ENCODE measurements around the gene NCSTN.

Gene NCSTN

GRCh38 chr1:160353223-160353622 is 10.0 kb downstream of the NCSTN start:
- no peak overlapping the region for H4K8ac ChIP-seq (ENCODE audit: low read depth, low read length)
- H3K4me3 ChIP-seq (ENCODE audit: low read depth, low read length) = no peak overlapping the region
- no peaks in the 10 kb centered on the region for H3K27me3 ChIP-seq (ENCODE audit: insufficient read depth, low read length)
- no peak overlapping the region for H2BK5ac ChIP-seq (ENCODE audit: low read depth, low read length, poor library complexity)
- no peak overlapping the region for H2AK5ac ChIP-seq (ENCODE audit: low read length)
- no peak for DNase-seq
- H3K79me1 ChIP-seq (ENCODE audit: low read length) = no peaks in the 10 kb centered on the region
- no peak overlapping the region for H2BK120ac ChIP-seq (ENCODE audit: insufficient read depth, low read length, poor library complexity)
- H3K79me2 ChIP-seq (ENCODE audit: control insufficient read depth, insufficient read depth, low read length, poor library complexity) = no peaks in the 10 kb centered on the region
- no peak overlapping the region for H3K9ac ChIP-seq (ENCODE audit: low read length)
- no CpG with 5 or more reads among the region's 2 CpGs for WGBS (ENCODE audit: extremely low coverage, insufficient coverage, insufficient read length)
- no peak overlapping the region for H3K14ac ChIP-seq (ENCODE audit: low read length)
- H4K12ac ChIP-seq (ENCODE audit: low read depth, low read length) = no peak overlapping the region
- no peaks in the 10 kb centered on the region for H3K4me1 ChIP-seq (ENCODE audit: control insufficient read depth in 1 of 2, insufficient read depth in 2 of 2, low read length in 2 of 2)
- no peaks in the 10 kb centered on the region for H3K9me3 ChIP-seq (ENCODE audit: insufficient read depth, low read depth, low read length)
- no peak overlapping the region for H3K4me2 ChIP-seq (ENCODE audit: low read length)
- H2AFZ ChIP-seq (ENCODE audit: insufficient read depth, low read length, poor library complexity) = no peak overlapping the region
- no peak overlapping the region for H3K18ac ChIP-seq (ENCODE audit: low read length)
- peaks cover 56 to 85% of the 10 kb centered on the region in 2 experiments for H3K36me3 ChIP-seq (ENCODE audit: control insufficient read depth in 1 of 2, insufficient read depth in 2 of 2, low read length in 2 of 2)
- no peak overlapping the region for H3K4ac ChIP-seq (ENCODE audit: low read depth, low read length)
- no peak overlapping the region for H3K27ac ChIP-seq (ENCODE audit: low read depth, low read length)
- H2BK12ac ChIP-seq (ENCODE audit: low read length) = no peak overlapping the region
- no peak overlapping the region for H3K23ac ChIP-seq (ENCODE audit: low read length)
- no peak overlapping the region for H4K91ac ChIP-seq (ENCODE audit: low read depth, low read length)

- no peak overlapping the region for H3K4me2 ChIP-seq (ENCODE audit: low read length)
- no peak overlapping the region for H4K8ac ChIP-seq (ENCODE audit: low read depth, low read length)
- no peak overlapping the region for H2AFZ ChIP-seq (ENCODE audit: insufficient read depth, low read length, poor library complexity)
- no peak overlapping the region for H4K91ac ChIP-seq (ENCODE audit: low read depth, low read length)
- H3K9me3 ChIP-seq (ENCODE audit: insufficient read depth, low read depth, low read length) = no peaks in the 10 kb centered on the region
- no peaks in the 10 kb centered on the region for H3K4me1 ChIP-seq (ENCODE audit: control insufficient read depth in 1 of 2, insufficient read depth in 2 of 2, low read length in 2 of 2)
- no peaks in the 10 kb centered on the region for H3K27me3 ChIP-seq (ENCODE audit: insufficient read depth, low read length)
- no peak overlapping the region for H3K4me3 ChIP-seq (ENCODE audit: low read depth, low read length)
- H3K36me3 ChIP-seq (ENCODE audit: control insufficient read depth in 1 of 2, insufficient read depth in 2 of 2, low read length in 2 of 2) = peaks cover 60 to 84% of the 10 kb centered on the region in 2 experiments
- H3K79me1 ChIP-seq (ENCODE audit: low read length) = no peaks in the 10 kb centered on the region
- no peak overlapping the region for H3K27ac ChIP-seq (ENCODE audit: low read depth, low read length)
- peak in 1 of 2 donors; percentile 45 for DNase-seq
- H3K18ac ChIP-seq (ENCODE audit: low read length) = no peak overlapping the region
- no peaks in the 10 kb centered on the region for H3K79me2 ChIP-seq (ENCODE audit: control insufficient read depth, insufficient read depth, low read length, poor library complexity)
- H3K14ac ChIP-seq (ENCODE audit: low read length) = no peak overlapping the region
- no peak overlapping the region for H2BK120ac ChIP-seq (ENCODE audit: insufficient read depth, low read length, poor library complexity)
- no peak overlapping the region for H3K9ac ChIP-seq (ENCODE audit: low read length)
- no peak overlapping the region for H2BK12ac ChIP-seq (ENCODE audit: low read length)
- no peak overlapping the region for H3K4ac ChIP-seq (ENCODE audit: low read depth, low read length)
- WGBS (ENCODE audit: extremely low coverage, insufficient coverage, insufficient read length) = no CpG with 5 or more reads among the region's 5 CpGs
- H3K23ac ChIP-seq (ENCODE audit: low read length) = no peak overlapping the region
- no peak overlapping the region for H4K12ac ChIP-seq (ENCODE audit: low read depth, low read length)
- no peak overlapping the region for H2BK5ac ChIP-seq (ENCODE audit: low read depth, low read length, poor library complexity)
- H2AK5ac ChIP-seq (ENCODE audit: low read length) = no peak overlapping the region
These were observed 11.3 kb downstream of the NCSTN start for GRCh38 chr1:160354388-160354985.

- H3K79me1 ChIP-seq (ENCODE audit: low read length) = no peaks in the 10 kb centered on the region
- H3K4me3 ChIP-seq (ENCODE audit: low read depth, low read length) = no peak overlapping the region
- H4K12ac ChIP-seq (ENCODE audit: low read depth, low read length) = no peak overlapping the region
- H3K27ac ChIP-seq (ENCODE audit: low read depth, low read length) = no peak overlapping the region
- H2BK5ac ChIP-seq (ENCODE audit: low read depth, low read length, poor library complexity) = no peak overlapping the region
- no peaks in the 10 kb centered on the region for H3K27me3 ChIP-seq (ENCODE audit: insufficient read depth, low read length)
- H2AK5ac ChIP-seq (ENCODE audit: low read length) = no peak overlapping the region
- H3K9me3 ChIP-seq (ENCODE audit: insufficient read depth, low read depth, low read length) = no peaks in the 10 kb centered on the region
- no peak overlapping the region for H4K91ac ChIP-seq (ENCODE audit: low read depth, low read length)
- no peak overlapping the region for H4K8ac ChIP-seq (ENCODE audit: low read depth, low read length)
- H2BK120ac ChIP-seq (ENCODE audit: insufficient read depth, low read length, poor library complexity) = no peak overlapping the region
- no peak overlapping the region for H3K4me2 ChIP-seq (ENCODE audit: low read length)
- no peak overlapping the region for H3K18ac ChIP-seq (ENCODE audit: low read length)
- DNase-seq = peak; percentile 40 to 46
- H3K23ac ChIP-seq (ENCODE audit: low read length) = no peak overlapping the region
- WGBS (ENCODE audit: extremely low coverage, insufficient coverage, insufficient read length) = no CpG with 5 or more reads among the region's 7 CpGs
- H3K14ac ChIP-seq (ENCODE audit: low read length) = no peak overlapping the region
- no peak overlapping the region for H3K9ac ChIP-seq (ENCODE audit: low read length)
- peaks cover 49 to 71% of the 10 kb centered on the region in 2 experiments for H3K36me3 ChIP-seq (ENCODE audit: control insufficient read depth in 1 of 2, insufficient read depth in 2 of 2, low read length in 2 of 2)
- no peak overlapping the region for H3K4ac ChIP-seq (ENCODE audit: low read depth, low read length)
- no peak overlapping the region for H2AFZ ChIP-seq (ENCODE audit: insufficient read depth, low read length, poor library complexity)
- H2BK12ac ChIP-seq (ENCODE audit: low read length) = no peak overlapping the region
- peaks cover 5 to 7% of the 10 kb centered on the region in 2 experiments for H3K4me1 ChIP-seq (ENCODE audit: control insufficient read depth in 1 of 2, insufficient read depth in 2 of 2, low read length in 2 of 2)
- no peaks in the 10 kb centered on the region for H3K79me2 ChIP-seq (ENCODE audit: control insufficient read depth, insufficient read depth, low read length, poor library complexity)
These were observed 14.3 kb downstream of the NCSTN start for GRCh38 chr1:160357286-160358002.

GRCh38 chr1:160358073-160358472 is 14.9 kb downstream of the NCSTN start:
- H3K27ac ChIP-seq (ENCODE audit: low read depth, low read length) = no peak overlapping the region
- H3K23ac ChIP-seq (ENCODE audit: low read length) = no peak overlapping the region
- H3K4ac ChIP-seq (ENCODE audit: low read depth, low read length) = no peak overlapping the region
- no peak overlapping the region for H4K12ac ChIP-seq (ENCODE audit: low read depth, low read length)
- no peak overlapping the region for H2BK12ac ChIP-seq (ENCODE audit: low read length)
- no peak overlapping the region for H3K18ac ChIP-seq (ENCODE audit: low read length)
- H3K79me1 ChIP-seq (ENCODE audit: low read length) = no peaks in the 10 kb centered on the region
- no peak overlapping the region for H2AK5ac ChIP-seq (ENCODE audit: low read length)
- H3K4me3 ChIP-seq (ENCODE audit: low read depth, low read length) = no peak overlapping the region
- H3K27me3 ChIP-seq (ENCODE audit: insufficient read depth, low read length) = no peaks in the 10 kb centered on the region
- H3K79me2 ChIP-seq (ENCODE audit: control insufficient read depth, insufficient read depth, low read length, poor library complexity) = no peaks in the 10 kb centered on the region
- no peak for DNase-seq
- no peak overlapping the region for H4K8ac ChIP-seq (ENCODE audit: low read depth, low read length)
- H3K9ac ChIP-seq (ENCODE audit: low read length) = no peak overlapping the region
- peaks cover 43 to 65% of the 10 kb centered on the region in 2 experiments for H3K36me3 ChIP-seq (ENCODE audit: control insufficient read depth in 1 of 2, insufficient read depth in 2 of 2, low read length in 2 of 2)
- H2BK5ac ChIP-seq (ENCODE audit: low read depth, low read length, poor library complexity) = no peak overlapping the region
- no CpG with 5 or more reads among the region's 4 CpGs for WGBS (ENCODE audit: extremely low coverage, insufficient coverage, insufficient read length)
- H2BK120ac ChIP-seq (ENCODE audit: insufficient read depth, low read length, poor library complexity) = no peak overlapping the region
- H3K14ac ChIP-seq (ENCODE audit: low read length) = no peak overlapping the region
- no peak overlapping the region for H2AFZ ChIP-seq (ENCODE audit: insufficient read depth, low read length, poor library complexity)
- H3K4me1 ChIP-seq (ENCODE audit: control insufficient read depth in 1 of 2, insufficient read depth in 2 of 2, low read length in 2 of 2) = peaks cover 6 to 7% of the 10 kb centered on the region in 2 experiments
- no peak overlapping the region for H3K4me2 ChIP-seq (ENCODE audit: low read length)
- H4K91ac ChIP-seq (ENCODE audit: low read depth, low read length) = no peak overlapping the region
- no peaks in the 10 kb centered on the region for H3K9me3 ChIP-seq (ENCODE audit: insufficient read depth, low read depth, low read length)

Measured in trophoblast cell (in vitro differentiated cells and primary cell).